GM18511 (cell line): ENCODE measurements around the gene MEIOC.
"Not testable (repeated sequence)": the region's sequence is repeated elsewhere in the genome, so short reads cannot be mapped to it uniquely, and the experiment has no call there.

ENCODE experiments used
- ATAC-seq: cut with Tn5 transposase; IDR thresholded peaks from one replicate; pipeline ENCODE4 v1.9.1; 2021; ENCODE audit warnings: mild to moderate bottlenecking, moderate library complexity; ENCODE audit not compliant: unreplicated experiment

Gene MEIOC

DNA sequence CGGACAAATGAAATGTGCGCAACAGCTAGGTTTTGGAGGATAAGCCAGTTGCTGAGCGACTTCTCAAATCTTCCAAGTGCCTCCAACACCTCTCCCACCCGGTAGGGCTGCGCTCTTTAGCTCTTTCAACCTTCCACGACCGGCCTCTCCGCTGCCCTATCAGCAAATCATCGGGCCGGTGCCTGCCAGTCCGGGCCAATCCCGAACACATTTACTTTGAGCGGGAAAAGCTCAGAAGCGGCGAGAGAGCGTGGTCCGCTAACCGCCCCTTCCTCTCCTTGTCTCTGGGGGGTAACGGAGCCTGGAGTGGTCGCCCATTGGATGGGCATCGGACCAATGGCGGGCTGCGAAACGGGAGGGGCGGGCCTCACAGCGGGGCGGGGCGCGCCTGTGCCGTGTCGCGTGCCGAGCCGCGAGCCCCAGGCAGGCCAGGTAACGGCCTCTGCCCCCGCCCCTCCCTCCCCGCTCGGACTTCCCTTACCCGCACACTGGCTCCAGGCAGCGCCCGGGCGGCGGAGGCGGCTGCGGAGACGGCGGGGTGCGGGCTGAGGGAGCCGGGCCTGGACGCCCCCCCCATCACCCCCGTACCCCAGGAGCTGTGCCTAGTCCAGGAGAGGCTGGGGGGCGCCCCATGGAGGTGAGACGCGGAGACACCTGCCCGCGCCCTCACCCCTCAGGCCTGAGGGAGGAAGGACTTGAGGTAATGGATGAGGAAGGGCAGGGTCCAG lies at the start of gene MEIOC:
Gene MEIOC (plus strand): TSS at position 486 of the 728 bp plus-strand sequence. CDS start 146 bp downstream, at position 632.
- ATAC-seq: no peak

DNA sequence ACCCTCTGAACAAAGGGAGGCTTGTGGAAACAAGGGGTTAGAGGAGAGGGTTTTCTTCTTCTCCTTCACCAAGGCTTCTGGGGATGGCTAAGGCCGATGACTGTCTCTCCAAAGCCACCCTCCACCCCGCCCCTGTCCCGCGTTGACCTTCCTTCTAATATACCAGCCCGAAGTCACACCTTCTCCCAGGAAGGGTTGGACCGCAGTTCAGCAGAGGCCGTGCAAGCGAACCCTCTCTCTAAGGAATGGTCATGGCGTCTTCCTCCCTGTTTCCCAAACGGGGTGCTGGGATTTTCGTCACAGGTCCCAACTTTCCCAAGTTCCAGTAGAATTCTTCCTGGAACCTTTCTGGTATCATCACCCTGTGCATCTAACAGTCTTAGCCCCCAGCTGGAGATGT lies 49.6 kb upstream of the MEIOC start:
- ATAC-seq: no peak

DNA sequence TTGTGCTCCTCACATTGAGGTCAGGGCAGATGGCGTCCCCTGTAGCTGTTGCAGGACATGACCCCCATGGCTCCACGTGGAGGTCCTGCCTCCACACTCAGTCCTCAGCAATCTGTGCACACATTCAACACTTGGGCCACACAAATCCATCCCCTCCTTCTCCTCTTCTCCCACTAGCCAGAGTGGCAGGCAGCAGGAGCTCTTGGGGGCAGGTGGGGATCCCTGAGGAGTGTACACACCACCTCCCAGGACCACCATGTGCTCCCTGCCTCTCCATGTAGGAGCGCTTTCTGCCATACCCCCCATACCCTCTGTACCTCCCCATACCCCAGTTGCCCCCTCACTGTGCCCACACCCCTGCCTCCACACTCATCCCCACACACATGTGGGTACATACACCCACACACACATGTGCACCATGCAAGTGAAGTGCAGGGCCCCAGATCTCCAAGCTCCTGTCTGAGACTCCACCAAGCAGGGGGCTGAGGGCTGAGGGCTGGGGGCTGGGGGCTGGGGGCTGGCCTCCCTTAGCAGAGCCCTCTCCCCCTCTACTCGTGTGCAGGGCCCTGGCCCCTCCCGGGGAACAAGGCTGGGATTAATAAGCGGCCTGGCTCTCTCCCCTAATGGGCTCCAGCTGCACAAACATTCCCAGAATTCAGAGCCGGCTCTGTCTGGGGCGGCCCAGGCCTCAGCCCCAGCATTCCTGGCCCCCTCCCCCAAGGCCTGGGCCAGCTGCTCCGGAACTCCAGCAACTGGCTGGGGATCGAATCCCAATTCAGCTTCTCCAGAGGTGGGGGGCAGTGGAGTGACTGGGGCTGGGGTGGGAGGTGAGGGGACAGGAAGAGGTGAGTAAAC lies 48.2 kb upstream of the MEIOC start:
- no peak for ATAC-seq

- ATAC-seq: no peak
Measured at GRCh38 chr17:44608727-44609435, 47.4 kb upstream of the MEIOC start.

- ATAC-seq: no peak
Measured at GRCh38 chr17:44610331-44610730, 45.9 kb upstream of the MEIOC start.

- ATAC-seq: no peak
Measured at GRCh38 chr17:44610871-44611270, 45.4 kb upstream of the MEIOC start.

DNA sequence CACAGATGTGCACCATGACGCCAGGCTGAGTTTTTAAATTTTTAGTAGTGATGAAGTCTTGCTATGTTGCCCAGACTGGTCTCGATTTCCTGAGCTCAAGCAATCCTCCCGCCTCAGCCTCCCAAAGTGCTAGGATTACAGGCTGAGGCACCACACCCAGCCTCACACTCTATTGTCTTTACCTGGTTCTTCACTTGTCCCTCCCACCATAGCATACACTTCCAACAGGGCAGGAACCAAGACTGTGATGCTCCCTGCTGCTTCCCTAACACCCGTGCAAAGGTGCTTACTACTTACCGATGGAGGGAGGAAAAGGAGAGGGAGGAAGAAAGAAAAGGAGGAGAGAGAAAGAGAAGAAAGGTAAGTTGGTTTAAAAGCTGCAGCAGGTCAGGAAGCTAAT lies 41.4 kb upstream of the MEIOC start:
- ATAC-seq: no peak

- ATAC-seq: not testable (repeated sequence)
Measured at GRCh38 chr17:44618652-44619051, 37.6 kb upstream of the MEIOC start.

DNA sequence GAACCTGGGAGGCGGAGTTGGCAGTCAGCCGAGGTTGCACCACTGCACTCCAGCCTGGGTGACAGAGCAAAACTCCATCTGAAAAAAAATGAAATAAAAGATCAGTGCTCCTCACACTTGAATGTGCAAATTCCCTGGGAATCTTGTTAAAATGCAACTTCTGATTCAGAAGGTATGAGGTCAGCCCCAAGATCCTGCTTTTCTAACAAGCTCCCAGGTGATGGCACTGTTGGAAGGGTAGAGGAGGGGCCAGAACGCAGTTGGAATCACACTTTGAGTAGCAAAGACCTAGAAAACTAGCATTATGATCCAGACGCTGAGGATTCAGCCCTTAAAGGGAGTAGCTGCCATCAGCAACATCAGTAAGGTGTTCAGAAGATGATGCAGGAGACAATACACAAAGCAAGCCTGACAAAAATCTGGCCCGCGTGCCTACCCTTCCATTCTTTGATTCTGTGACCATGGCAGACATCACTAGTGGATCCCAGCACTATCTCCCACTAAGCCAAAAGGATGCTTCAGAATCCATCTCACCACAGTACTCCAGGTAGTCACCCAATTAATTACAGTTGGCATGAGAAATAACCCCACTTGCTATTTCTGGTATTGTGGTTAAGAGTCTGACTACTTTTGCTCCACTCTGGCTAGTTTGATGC lies 33.1 kb upstream of the MEIOC start:
- no peak for ATAC-seq

- no peak for ATAC-seq
Measured at GRCh38 chr17:44627513-44628242, 28.6 kb upstream of the MEIOC start.

GRCh38 chr17:44628243-44629188 lies 27.8 kb upstream of the MEIOC start:
- no peak for ATAC-seq

- no peak for ATAC-seq
Measured at GRCh38 chr17:44629314-44629713, 27.0 kb upstream of the MEIOC start.

DNA sequence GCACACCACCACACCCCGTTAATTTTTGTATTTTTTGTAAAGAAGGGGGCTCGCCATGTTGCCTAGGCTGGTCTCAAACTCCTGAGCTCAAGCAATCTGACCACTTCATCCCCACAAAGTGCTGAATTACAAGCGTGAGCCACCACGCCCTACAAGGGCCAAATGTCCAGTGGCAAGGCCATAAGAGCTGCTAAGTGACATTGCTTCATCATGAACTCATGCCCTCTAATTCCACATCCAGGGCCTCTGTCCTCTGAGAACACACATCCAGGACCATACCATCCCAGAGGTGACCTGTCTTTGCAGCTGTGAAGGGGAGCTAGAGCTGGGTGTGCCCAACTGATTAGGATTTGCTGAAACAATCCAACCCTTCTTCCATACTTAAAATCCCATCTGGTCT lies 25.6 kb upstream of the MEIOC start:
- ATAC-seq: no peak

DNA sequence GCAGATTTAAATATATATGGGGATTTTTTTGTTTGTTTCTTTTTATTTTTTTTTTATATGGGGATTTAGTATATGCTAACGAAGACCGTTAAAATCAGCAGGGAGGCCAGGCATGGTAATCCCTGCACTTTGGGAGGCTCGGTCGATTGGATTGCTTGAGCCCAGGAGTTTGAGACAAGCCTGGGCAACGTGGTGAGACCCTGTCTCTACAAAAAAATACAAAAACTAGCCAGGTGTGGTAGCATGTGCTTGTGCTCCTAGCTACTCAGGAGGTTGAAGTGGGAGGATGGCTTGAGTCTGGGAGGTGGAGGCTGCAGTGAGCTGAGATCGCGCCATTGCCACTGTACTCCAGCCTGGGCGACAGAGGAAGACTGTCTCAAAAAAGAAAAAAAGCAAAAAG lies 22.3 kb upstream of the MEIOC start:
- ATAC-seq: no peak

DNA sequence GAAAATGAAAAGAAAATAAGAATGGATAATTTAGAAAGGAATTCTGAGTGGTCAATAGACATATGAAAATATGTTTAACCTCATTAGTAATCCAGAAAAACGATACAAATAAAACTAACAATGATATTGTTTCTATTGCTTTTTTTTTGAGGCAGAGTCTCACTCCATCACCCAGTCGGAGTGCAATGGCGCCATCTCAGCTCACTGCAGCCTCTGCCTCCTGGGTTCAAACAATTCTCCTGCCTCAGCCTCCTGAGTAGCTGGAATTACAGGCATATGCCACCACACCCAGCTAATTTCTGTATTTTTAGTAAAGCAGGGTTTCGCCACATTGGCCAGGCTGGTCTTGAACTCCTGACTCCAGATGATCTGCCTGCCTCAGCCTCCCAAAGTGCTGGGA lies 21.9 kb upstream of the MEIOC start:
- ATAC-seq: not testable (repeated sequence)

- ATAC-seq: no peak
Measured at GRCh38 chr17:44636562-44636961, 19.7 kb upstream of the MEIOC start.

DNA sequence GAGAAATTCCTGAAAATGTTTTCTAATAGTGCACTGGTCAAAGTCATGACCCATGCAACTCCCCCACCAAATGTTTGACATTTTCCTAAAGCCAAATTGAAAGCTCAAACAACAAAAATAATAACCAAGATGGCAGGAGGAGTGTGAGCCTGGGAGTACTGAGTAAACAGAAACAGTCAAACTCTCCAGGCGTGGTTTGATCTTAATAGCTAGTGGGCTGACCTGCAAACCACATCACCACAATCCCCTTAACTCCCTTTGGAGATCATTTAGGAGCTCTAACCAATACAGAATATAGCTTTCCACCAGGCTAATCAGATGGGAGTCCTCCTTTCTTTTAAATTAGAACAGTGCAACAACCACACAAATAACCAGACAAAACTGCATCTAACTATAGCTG lies 19.2 kb upstream of the MEIOC start:
- ATAC-seq: no peak

GRCh38 chr17:44642834-44643233 lies 13.4 kb upstream of the MEIOC start:
- no peak for ATAC-seq

- ATAC-seq: no peak
Measured at GRCh38 chr17:44645341-44645740, 10.9 kb upstream of the MEIOC start.
